GM19455 (cell line): Measurements from ENCODE around the gene BSCL2.
A peak's percentile ranks its signal among the peaks of the same experiment; 100 is the strongest.
"Not testable (repeated sequence)": the region's sequence is repeated elsewhere in the genome, so short reads cannot be mapped to it uniquely, and the experiment has no call there.

Source experiments
- ATAC-seq: cut with Tn5 transposase; IDR thresholded peaks from one replicate; pipeline ENCODE4 v1.9.1; 2021; ENCODE audit not compliant: unreplicated experiment

BSCL2 gene

DNA sequence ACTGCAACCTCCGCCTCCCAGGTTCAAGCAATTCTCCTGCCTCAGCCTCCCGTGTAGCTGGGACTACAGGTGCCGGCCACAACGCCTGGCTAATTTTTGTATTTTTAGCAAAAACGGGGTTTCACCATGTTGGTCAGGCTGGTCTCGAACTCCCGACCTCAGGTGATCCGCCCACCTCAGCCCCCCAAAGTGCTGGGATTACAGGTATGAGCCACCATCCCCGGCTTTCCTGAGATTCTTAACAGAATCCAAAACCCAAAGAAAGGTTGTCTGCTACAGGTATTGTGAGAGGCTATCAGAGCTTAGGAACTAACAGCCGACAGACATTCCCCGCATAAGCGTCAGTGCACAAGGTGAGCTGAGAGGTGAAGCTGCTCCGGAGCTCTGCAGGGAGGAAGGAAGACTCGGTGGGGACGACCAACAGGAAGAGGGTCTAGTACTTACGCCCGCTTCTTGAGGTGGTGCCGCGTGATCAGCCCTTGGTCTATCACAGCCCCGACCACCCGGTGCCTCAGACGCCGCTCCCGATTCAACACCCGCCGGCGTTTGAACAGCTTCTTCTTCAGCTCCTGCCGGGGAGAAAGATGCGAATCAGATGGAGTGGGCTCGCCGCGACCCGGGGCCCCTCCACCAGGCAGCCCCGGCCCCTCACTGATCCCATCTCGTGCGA lies 42.7 kb downstream of the BSCL2 start:
- peak; percentile 29 for ATAC-seq

DNA sequence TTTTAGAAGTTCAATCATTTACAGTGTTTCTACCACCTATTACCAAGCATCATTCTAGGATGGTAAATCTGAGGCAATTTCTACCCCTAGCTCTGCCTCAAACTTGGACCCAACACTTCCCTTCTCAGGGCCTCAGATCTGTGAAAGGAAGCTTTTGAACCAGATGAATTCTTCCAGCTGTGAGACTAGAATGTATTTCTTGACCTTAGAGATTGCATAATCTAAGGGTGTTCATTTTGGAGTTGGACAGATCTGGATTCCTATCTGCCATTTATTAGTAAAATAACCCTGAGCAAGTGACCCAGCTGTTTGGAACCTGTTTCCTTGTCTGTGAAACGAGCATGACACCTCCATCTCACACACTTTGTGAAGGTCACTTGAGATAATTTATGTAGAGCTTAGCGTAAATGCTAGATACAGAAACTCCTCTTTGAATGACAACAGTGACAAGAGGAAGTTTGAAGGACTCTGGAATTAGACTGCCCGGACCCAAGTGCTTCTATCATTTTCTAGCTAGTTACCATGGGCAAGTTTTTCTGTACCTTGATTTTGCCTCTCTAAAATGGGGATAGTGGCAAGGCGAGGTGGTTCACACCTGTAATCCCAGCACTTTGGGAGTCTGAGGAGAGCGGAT lies 50.3 kb downstream of the BSCL2 start:
- no peak for ATAC-seq

- ATAC-seq = no peak
Measured at GRCh38 chr11:62654297-62654696, 52.9 kb downstream of the BSCL2 start.

GRCh38 chr11:62652161-62653006 lies 54.8 kb downstream of the BSCL2 start:
- ATAC-seq = no peak

DNA sequence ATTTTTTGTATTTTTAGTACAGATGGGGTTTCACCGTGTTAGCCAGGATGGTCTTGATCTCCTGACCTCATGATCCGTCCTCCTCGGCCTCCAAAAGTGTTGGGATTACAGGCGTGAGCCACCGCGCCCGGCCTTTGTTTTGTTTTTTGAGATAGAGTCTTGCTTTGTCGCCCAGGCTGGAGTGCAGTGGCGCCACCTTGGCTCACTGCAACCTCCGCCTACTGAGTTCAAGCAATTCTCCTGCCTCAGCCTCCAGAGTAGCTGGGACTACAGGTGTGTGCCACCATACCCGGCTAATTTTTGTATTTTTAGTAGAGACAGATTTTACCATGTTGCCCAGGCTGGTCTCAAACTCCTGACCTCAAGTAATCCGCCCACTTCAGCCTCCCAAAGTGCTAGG lies 56.9 kb downstream of the BSCL2 start:
- not testable (repeated sequence) for ATAC-seq

DNA sequence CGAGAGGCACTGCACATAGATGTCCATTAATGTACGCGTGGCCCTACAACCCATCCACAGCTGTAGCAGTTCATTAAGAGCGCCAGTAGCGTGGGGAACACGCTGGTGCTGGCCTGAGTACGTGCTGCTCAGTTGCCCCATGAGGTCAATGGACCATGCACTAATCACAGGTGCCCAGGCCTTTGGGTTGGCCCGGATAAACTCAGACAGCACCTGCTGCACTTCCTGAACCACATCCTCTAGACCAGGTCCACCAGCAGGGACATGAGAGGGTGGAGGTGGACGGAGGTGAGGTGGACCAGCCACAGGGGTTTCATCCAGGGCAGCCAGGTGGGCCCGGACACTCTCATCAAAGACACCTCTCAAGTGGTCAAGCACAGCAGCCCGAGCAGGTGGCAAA lies 57.7 kb downstream of the BSCL2 start:
- no peak for ATAC-seq

GRCh38 chr11:62648967-62649364 lies 58.3 kb downstream of the BSCL2 start:
- no peak for ATAC-seq

GRCh38 chr11:62648185-62648966 lies 58.8 kb downstream of the BSCL2 start:
- ATAC-seq = no peak

DNA sequence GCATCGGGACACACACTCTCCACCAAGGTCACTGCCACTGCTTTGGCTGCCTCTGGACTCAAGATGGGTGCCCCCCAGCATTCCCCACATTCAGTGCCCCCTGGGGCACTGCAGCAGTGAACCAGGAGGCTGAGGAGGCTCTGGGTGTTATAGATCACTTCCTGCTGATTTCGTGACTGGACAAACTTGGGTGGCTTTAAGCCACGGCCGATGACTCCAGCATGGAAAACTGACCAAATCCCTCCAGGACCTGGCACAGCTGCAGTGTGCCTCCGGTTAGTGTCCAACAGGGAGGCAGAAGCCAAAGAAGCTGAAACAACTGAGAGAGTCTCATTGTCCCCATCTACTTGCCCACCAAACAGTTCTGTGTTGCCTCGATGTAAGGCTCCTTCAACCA lies 59.6 kb downstream of the BSCL2 start:
- ATAC-seq = no peak

GRCh38 chr11:62646825-62647608 lies 60.2 kb downstream of the BSCL2 start:
- no peak for ATAC-seq

DNA sequence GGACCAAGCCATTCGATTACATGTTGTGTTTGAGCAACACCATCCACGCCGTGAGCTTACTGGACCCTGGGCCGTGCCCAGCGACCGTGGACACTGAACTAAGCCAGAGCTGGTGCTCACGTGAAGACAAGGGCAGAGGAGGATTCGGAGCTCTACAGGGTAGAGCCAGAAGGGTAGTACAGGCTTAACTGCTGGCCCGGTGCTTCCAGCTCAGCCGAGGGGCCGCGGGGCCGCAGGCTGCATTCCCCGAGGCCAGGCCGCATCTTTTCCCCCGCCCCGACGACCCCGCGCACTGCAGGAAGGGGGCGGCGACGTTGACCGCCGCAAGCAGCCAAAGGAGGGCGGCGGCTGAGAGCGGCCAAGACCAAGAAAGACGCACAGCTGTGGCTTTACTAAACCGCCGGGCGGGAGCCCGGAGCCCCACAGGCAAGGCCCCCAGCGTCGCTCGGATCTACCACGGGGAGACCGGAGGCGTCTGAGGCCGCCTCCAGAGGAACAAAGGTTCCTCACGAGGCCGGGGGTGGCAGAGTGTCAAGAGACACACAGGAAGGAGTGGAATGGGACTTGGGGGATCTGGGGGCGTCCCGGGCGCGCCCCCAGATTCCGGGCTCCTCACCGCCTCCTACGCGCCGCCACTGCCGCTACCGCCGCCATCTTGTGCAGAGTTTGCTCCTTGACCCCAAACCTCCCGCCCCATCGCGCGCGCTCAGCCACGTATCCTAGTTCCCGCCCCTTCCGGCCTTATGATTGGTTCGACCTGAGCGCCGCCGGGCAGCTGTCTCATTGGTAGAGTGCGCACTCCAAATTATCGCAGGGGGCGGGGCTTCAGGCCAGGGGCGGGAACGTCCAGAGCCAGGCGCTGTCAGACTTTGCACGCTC lies 61.0 kb downstream of the BSCL2 start, which contains the start of gene GANAB:
Gene GANAB, minus strand, starts transcription at position 668 of the 879 bp plus-strand sequence. Its CDS starts 14 bp downstream, at position 654.
- peak; percentile 91 for ATAC-seq

- ATAC-seq = no peak
Measured at GRCh38 chr11:62645671-62645945, 61.6 kb downstream of the BSCL2 start.

- no peak for ATAC-seq
Measured at GRCh38 chr11:62644220-62644619, 63.0 kb downstream of the BSCL2 start.
